Measurements from ENCODE around the gene DPP8. TPM values are rescaled to one million over a fixed set of nuclear protein-coding genes. Genes with fewer than 3 reads are reported as not detected.

The DPP8 gene
- total and polyA plus RNA-seq, 2 donors (not counting 3 experiments of a cell fraction or from before 2014, with no cell fraction given), result 12.1 to 35.3 TPM

GRCh38 chr15:65410972-65411371 lies 106.5 kb downstream of the DPP8 start:
- Histone ChIP-seq H3K79me2 (ENCODE audit: control insufficient read depth, insufficient read depth, low read length) (no peaks in the 10 kb centered on the region), H3K9me3 (replicated peaks; ENCODE audit: control insufficient read depth, insufficient read depth, low read length) (no peaks in the 10 kb centered on the region), H3K4me1 (ENCODE audit: control insufficient read depth, extremely low read depth, insufficient read depth, low read length) (no peaks in the 10 kb centered on the region), H4K20me1 (replicated peaks; ENCODE audit: control insufficient read depth, extremely low read depth, insufficient read depth, low read length) (no peaks in the 10 kb centered on the region), H3K27ac (ENCODE audit: insufficient read depth, low read depth, low read length) (no peak overlapping the region), H3K27me3 (ENCODE audit: control insufficient read depth in 2 of 2, insufficient read depth in 2 of 2, low read length in 2 of 2) (peaks cover 10 to 24% of the 10 kb centered on the region in 2 experiments), H3K4me2 (ENCODE audit: insufficient read depth, low read length) (no peak overlapping the region), H3K9ac (replicated peaks; ENCODE audit: extremely low read depth, insufficient read depth, low read length) (no peak overlapping the region), H3K9me1 (replicated peaks; ENCODE audit: control insufficient read depth, extremely low read depth, insufficient read depth, low read length) (no peaks in the 10 kb centered on the region), H3K4me3 (replicated peaks in 1 of 3; ENCODE audit: insufficient read depth in 1 of 3, low read depth in 1 of 3, low read length in 3 of 3) (no peak overlapping the region), H3K36me3 (ENCODE audit: control insufficient read depth in 2 of 2, extremely low read depth in 1 of 2, insufficient read depth in 2 of 2, low read length in 2 of 2) (no peaks in the 10 kb centered on the region), H2AFZ (ENCODE audit: low read depth, low read length) (no peak overlapping the region)
- intact Hi-C loops (cut with micrococcal nuclease), result no loop called here
- no peak for FAIRE-seq
- ChIA-PET CTCF (interaction anchor here (3.1 kb wide), 1 partner anchor 11 kb away, joined by 18 read pairs; no protein-coding TSS in a partner anchor), POLR2A (no interaction called here)
- dilution Hi-C loops (cut with MboI; ENCODE audit: extremely low pct_ligation_motif_present, low sequenced_read_pairs), result no loop called here
- TF ChIP-seq JUN (IDR thresholded peaks at IDR 0.05; ENCODE audit: borderline replicate concordance, insufficient read depth, insufficient read length, low read depth), result no peak
- no peak for TF ChIP-seq POLR2AphosphoS5 (IDR thresholded peaks at IDR 0.05; ENCODE audit: insufficient read depth, low read depth, low read length)
- TF ChIP-seq MAX (IDR thresholded peaks at IDR 0.05; ENCODE audit: insufficient read depth, insufficient read length), result no peak
- TF ChIP-seq FOS (IDR thresholded peaks at IDR 0.05; ENCODE audit: borderline replicate concordance, insufficient read depth, low read length), result no peak
- no peak for TF ChIP-seq EZH2 (IDR thresholded peaks at IDR 0.05; ENCODE audit: borderline replicate concordance, low read depth, low read length, severe bottlenecking)
- TF ChIP-seq GATA2 (IDR thresholded peaks at IDR 0.05; ENCODE audit: insufficient read depth, insufficient read length, low read depth, low read length), result no peak
- TF ChIP-seq POLR2A (IDR thresholded peaks at IDR 0.05; ENCODE audit: low read depth, low read length), result no peak
- no peak for TF ChIP-seq MYC (IDR thresholded peaks at IDR 0.05; ENCODE audit: low read depth, low read length)
- TF ChIP-seq CTCF (IDR thresholded peaks at IDR 0.05; ENCODE audit: extremely low read depth in 1 of 2, insufficient read depth in 1 of 2, low read depth in 1 of 2, low read length in 2 of 2), result no peak
- no TSS peak for BruUV-seq (replicated peaks)
- no peak for DNase-seq (ENCODE audit: low read depth, low spot score)

All from endothelial cell of umbilical vein (primary cell).